Neural crest cell (in vitro differentiated cells): Measurements from ENCODE around the gene PLEKHG3. TPM values are rescaled to one million over a fixed set of nuclear protein-coding genes. Genes with fewer than 3 reads are reported as not detected.
"Not testable (repeated sequence)": the region's sequence is repeated elsewhere in the genome, so short reads cannot be mapped to it uniquely, and the experiment has no call there.

Experiments
- DNase-seq: peaks from one replicate; pipeline ENCODE4 v3.0.0; 2021; ENCODE audit warnings: low read depth, mixed read lengths, low spot score
- H3K27ac Mint-ChIP-seq: one replicate; pipeline ENCODE4 v1.8.0; 2021; ENCODE audit warnings: mild to moderate bottlenecking, mixed read lengths; ENCODE audit not compliant: unreplicated experiment
- H3K27me3 Mint-ChIP-seq: 2 replicates; pipeline ENCODE4 v1.8.0; 2021; ENCODE audit warnings: low read depth, mild to moderate bottlenecking, mixed read lengths
- H3K36me3 Mint-ChIP-seq: 2 replicates; pipeline ENCODE4 v1.8.0; 2021; ENCODE audit warnings: low read depth, mild to moderate bottlenecking, mixed read lengths
- H3K4me1 Mint-ChIP-seq: 2 replicates; pipeline ENCODE4 v1.8.0; 2021; ENCODE audit warnings: mixed read lengths
- H3K4me3 Mint-ChIP-seq: one replicate; pipeline ENCODE4 v1.8.0; 2021; ENCODE audit warnings: mild to moderate bottlenecking, mixed read lengths
- H3K9me3 Mint-ChIP-seq: 2 replicates; pipeline ENCODE4 v1.8.0; 2021; ENCODE audit warnings: mixed read lengths
- total RNA-seq: library from RNA; stranded (reverse); gene quantifications from 2 replicates; pipeline ENCODE4 v1.2.1, GENCODE V29; 2021
- TF ChIP-seq, protein P1 (sequence below): fragments of 200-600 bp; sonication (generic); conservative IDR thresholded peaks from 2 replicates; pipeline ENCODE4 v1.5.0; 2021; ENCODE audit warnings: antibody characterized with exemption, mild to moderate bottlenecking

PLEKHG3 gene
- total RNA-seq, 1 donor from 2014 or later = 43.4 TPM

DNA sequence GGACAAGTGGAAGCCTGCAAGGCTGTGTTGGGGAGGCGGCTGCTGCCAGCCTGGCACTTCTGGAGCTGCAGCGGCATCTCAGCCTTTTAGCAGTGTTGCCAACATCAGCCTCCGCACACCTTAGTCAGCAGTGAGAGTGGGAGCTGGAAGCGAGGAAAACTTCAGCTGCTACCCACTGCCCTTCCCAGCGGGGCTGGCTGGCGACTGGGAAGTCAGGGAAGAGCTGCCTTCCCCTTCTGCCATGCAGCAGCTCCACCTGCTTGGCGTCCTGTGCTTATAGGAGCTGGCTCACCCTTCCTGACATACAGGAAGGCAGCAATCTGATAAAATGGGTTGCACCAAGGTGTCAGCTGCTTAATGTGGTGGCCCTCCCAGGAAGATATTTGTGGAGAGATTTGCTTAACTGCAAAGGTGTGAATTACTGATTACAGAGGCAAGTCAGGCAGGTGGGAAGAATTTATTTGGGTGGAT lies 15.4 kb upstream of the PLEKHG3 start:
- Mint-ChIP-seq H3K27me3 (peaks cover 9% of the 10 kb centered on the region), H3K4me3 (no peak overlapping the region), H3K36me3 (no peaks in the 10 kb centered on the region), H3K27ac (no peak overlapping the region), H3K9me3 (no peaks in the 10 kb centered on the region), H3K4me1 (peaks cover 24% of the 10 kb centered on the region)
- no peak for DNase-seq
- TF ChIP-seq, protein P1, sequence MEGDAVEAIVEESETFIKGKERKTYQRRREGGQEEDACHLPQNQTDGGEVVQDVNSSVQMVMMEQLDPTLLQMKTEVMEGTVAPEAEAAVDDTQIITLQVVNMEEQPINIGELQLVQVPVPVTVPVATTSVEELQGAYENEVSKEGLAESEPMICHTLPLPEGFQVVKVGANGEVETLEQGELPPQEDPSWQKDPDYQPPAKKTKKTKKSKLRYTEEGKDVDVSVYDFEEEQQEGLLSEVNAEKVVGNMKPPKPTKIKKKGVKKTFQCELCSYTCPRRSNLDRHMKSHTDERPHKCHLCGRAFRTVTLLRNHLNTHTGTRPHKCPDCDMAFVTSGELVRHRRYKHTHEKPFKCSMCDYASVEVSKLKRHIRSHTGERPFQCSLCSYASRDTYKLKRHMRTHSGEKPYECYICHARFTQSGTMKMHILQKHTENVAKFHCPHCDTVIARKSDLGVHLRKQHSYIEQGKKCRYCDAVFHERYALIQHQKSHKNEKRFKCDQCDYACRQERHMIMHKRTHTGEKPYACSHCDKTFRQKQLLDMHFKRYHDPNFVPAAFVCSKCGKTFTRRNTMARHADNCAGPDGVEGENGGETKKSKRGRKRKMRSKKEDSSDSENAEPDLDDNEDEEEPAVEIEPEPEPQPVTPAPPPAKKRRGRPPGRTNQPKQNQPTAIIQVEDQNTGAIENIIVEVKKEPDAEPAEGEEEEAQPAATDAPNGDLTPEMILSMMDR = no peak

GRCh38 chr14:64689289-64689688 lies 14.9 kb upstream of the PLEKHG3 start:
- DNase-seq = no peak
- TF ChIP-seq, protein P1 = no peak
- peaks cover 9% of the 10 kb centered on the region for H3K27me3 Mint-ChIP-seq
- H3K9me3 Mint-ChIP-seq = no peaks in the 10 kb centered on the region
- H3K36me3 Mint-ChIP-seq = no peaks in the 10 kb centered on the region
- H3K4me1 Mint-ChIP-seq = peaks cover 25% of the 10 kb centered on the region
- H3K27ac Mint-ChIP-seq = no peak overlapping the region
- H3K4me3 Mint-ChIP-seq = no peak overlapping the region

GRCh38 chr14:64690607-64691006 lies 13.6 kb upstream of the PLEKHG3 start:
- peaks cover 29% of the 10 kb centered on the region for H3K4me1 Mint-ChIP-seq
- H3K27me3 Mint-ChIP-seq, H3K27ac Mint-ChIP-seq, H3K4me3 Mint-ChIP-seq, DNase-seq, H3K9me3 Mint-ChIP-seq, H3K36me3 Mint-ChIP-seq: not testable (repeated sequence)

- peaks cover 9% of the 10 kb centered on the region for H3K27me3 Mint-ChIP-seq
- H3K36me3 Mint-ChIP-seq = no peaks in the 10 kb centered on the region
- DNase-seq = no peak
- H3K4me3 Mint-ChIP-seq = no peak overlapping the region
- H3K9me3 Mint-ChIP-seq = no peaks in the 10 kb centered on the region
- peaks cover 24% of the 10 kb centered on the region for H3K4me1 Mint-ChIP-seq
- TF ChIP-seq, protein P1 = no peak
- H3K27ac Mint-ChIP-seq = no peak overlapping the region
Observed at GRCh38 chr14:64691376-64691775, 12.8 kb upstream of the PLEKHG3 start.

DNA sequence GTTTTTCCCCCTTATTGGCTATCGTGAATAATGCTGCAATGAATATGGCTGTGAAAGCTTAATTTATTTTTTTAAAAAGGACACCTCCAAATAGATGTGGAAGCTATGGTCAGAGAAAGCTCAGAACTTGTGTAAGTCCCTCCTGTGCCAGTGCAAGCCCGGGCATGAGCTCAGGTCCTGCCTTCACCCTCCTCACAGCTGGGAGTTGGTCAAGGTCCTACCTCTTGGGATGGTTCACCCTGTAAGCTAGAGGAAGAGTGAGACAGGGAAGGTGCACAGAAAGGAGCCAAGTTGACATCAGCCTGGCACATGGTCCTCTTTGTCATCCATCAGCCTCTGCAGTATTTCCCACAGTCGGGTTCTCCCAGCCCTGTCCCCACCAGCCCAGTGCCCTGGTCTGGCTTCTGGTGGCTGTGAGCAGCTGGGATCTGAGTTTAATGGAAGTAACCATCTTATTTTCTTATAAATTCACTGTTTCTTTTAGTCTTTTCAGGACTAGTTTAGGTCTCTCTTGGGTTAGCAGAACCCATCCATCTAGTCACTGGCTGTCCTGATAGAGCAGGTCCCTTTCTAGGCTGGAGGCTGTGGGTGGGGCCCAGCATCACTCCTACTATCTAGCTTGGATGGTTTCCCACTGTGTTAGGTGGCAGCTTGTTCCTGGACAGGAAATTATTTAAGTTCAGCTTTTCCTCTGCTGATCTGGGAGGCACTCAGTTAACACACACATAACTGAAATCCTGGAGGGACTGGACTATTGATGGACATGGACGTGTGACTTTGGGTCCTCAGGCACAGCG lies 11.8 kb upstream of the PLEKHG3 start:
- no peaks in the 10 kb centered on the region for H3K36me3 Mint-ChIP-seq
- H3K27ac Mint-ChIP-seq = no peak overlapping the region
- TF ChIP-seq, protein P1 = no peak
- no peak overlapping the region for H3K4me3 Mint-ChIP-seq
- H3K4me1 Mint-ChIP-seq = peaks cover 24% of the 10 kb centered on the region
- H3K27me3 Mint-ChIP-seq = peaks cover 11% of the 10 kb centered on the region
- no peaks in the 10 kb centered on the region for H3K9me3 Mint-ChIP-seq
- DNase-seq = no peak
